Measurements from ENCODE around the gene ATG9B. TPM values are rescaled to one million over a fixed set of nuclear protein-coding genes. Genes with fewer than 3 reads are reported as not detected.

Gene ATG9B
- total RNA-seq, 4 donors from 2014 or later: 0.27 to 0.28 TPM; not detected in 2

- no peak for DNase-seq
- Histone ChIP-seq H3K27me3 (no peaks in the 10 kb centered on the region), H3K9me3 (no peaks in the 10 kb centered on the region), H3K4me1 (no peaks in the 10 kb centered on the region), H3K4me3 (no peak overlapping the region), H3K36me3 (peaks cover 0 to 96% (median 0%) of the 10 kb centered on the region in 3 donors), H3K27ac (no peak overlapping the region)
- TF ChIP-seq CTCF (IDR thresholded peaks at IDR 0.05) (no peak), POLR2A (IDR thresholded peaks at IDR 0.05) (no peak)
These were observed 45.7 kb upstream of the ATG9B start for GRCh38 chr7:151069841-151070573.

DNA sequence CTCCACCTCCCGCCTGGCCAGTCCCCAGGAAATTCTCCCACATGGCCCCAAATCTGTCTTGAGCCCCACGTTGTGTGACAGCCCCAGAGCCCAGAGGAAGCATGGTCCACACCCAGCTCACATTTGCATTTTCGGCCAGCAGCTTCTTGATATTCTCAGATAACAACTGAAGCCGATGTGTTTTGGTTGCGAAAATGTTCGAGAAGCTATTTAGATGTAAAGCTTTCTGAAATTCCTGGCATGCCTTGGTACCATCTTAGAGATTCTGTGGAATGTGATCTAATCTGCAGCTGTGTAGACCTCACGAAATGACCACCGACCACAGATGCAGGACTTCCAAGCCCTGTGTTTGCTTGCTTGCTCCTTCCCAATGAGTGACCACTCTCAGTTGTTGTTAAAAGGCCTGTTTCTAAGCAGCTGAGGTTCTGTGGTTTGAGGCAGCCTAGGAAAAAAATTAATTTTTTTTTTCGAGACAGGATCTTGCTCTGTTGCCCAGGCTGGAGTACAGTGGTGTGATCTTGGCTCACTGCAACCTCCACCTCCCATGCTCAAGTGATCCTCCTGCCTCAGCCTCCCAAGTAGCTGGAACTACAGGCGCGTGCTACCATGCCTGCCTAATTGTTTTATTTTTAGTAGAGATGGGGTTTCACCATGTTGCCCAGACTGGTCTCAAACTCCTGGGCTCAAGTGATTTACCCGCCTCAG lies 43.9 kb upstream of the ATG9B start:
- H3K4me1 ChIP-seq: no peaks in the 10 kb centered on the region
- H3K36me3 ChIP-seq: peaks cover 0 to 89% (median 0%) of the 10 kb centered on the region in 3 donors
- no peak for DNase-seq
- H3K4me3 ChIP-seq: no peak overlapping the region
- TF ChIP-seq CTCF (IDR thresholded peaks at IDR 0.05) (no peak), POLR2A (IDR thresholded peaks at IDR 0.05) (no peak)
- no peak overlapping the region for H3K27ac ChIP-seq
- H3K27me3 ChIP-seq: no peaks in the 10 kb centered on the region
- no peaks in the 10 kb centered on the region for H3K9me3 ChIP-seq

GRCh38 chr7:151066273-151066974 lies 42.1 kb upstream of the ATG9B start:
- H3K4me1 ChIP-seq: peaks cover 0 to 13% (median under 1%) of the 10 kb centered on the region in 4 donors
- no peak overlapping the region for H3K27ac ChIP-seq
- no peaks in the 10 kb centered on the region for H3K9me3 ChIP-seq
- H3K36me3 ChIP-seq: peaks cover 0 to 74% (median 0%) of the 10 kb centered on the region in 3 donors
- H3K4me3 ChIP-seq: no peak overlapping the region
- TF ChIP-seq CTCF (IDR thresholded peaks at IDR 0.05) (no peak), POLR2A (IDR thresholded peaks at IDR 0.05) (no peak)
- no peaks in the 10 kb centered on the region for H3K27me3 ChIP-seq
- DNase-seq: no peak

GRCh38 chr7:151065516-151065915 lies 41.2 kb upstream of the ATG9B start:
- Histone ChIP-seq H3K4me1 (peaks cover 4 to 22% (median 7%) of the 10 kb centered on the region in 4 donors), H3K4me3 (no peak overlapping the region), H3K27me3 (no peaks in the 10 kb centered on the region), H3K9me3 (no peaks in the 10 kb centered on the region), H3K27ac (no peak overlapping the region), H3K36me3 (peaks cover 0 to 64% (median 0%) of the 10 kb centered on the region in 3 donors)
- TF ChIP-seq CTCF (IDR thresholded peaks at IDR 0.05) (no peak), POLR2A (IDR thresholded peaks at IDR 0.05) (no peak)
- DNase-seq: no peak

DNA sequence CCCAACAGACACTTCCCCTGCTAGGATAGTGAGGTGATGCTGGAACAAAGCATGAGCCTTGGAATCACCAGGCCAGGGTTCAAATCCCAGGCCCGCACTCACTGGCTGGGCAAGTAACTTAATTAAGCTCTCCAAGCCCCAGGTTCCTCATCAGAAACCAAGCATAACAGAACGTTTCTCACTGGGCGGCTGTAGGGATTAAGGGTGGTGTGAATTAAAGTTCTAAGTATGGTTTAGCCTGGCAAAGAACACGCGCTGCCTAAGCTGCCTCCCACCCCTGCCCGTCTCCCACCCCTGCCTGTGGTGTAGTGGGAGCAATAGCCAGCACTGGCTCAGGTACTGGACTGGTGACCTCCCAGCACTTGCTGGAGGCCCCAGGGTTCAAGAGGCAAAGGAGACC lies 40.7 kb upstream of the ATG9B start:
- peaks cover 0 to 59% (median 0%) of the 10 kb centered on the region in 3 donors for H3K36me3 ChIP-seq
- no peak for TF ChIP-seq CTCF (IDR thresholded peaks at IDR 0.05)
- TF ChIP-seq POLR2A (IDR thresholded peaks at IDR 0.05): no peak
- no peak overlapping the region for H3K27ac ChIP-seq
- H3K4me3 ChIP-seq: no peak overlapping the region
- H3K9me3 ChIP-seq: no peaks in the 10 kb centered on the region
- H3K27me3 ChIP-seq: no peaks in the 10 kb centered on the region
- peaks cover 4 to 26% (median 11%) of the 10 kb centered on the region in 4 donors for H3K4me1 ChIP-seq
- DNase-seq: no peak
